ENCODE measurements around the gene SPP2. TPM values are rescaled to one million over a fixed set of nuclear protein-coding genes. Genes with fewer than 3 reads are reported as not detected.

SPP2 gene
- total RNA-seq, 1 donor from 2014 or later = not detected

GRCh38 chr2:234081970-234082822, 31.7 kb downstream of the SPP2 start:
- intact Hi-C loops (cut with DNase I) = no loop called here
- DNase-seq (ENCODE audit: low spot score) = no peak

- DNase-seq (ENCODE audit: low spot score) = no peak
- intact Hi-C loops (cut with DNase I) = no loop called here
Observed at GRCh38 chr2:234083572-234084348, 33.3 kb downstream of the SPP2 start.

GRCh38 chr2:234091432-234091879, 41.0 kb downstream of the SPP2 start:
- intact Hi-C loops (cut with DNase I) = no loop called here

GRCh38 chr2:234091883-234092282, 41.4 kb downstream of the SPP2 start:
- DNase-seq (ENCODE audit: low spot score) = no peak
- intact Hi-C loops (cut with DNase I) = no loop called here

More at GRCh38 chr2:234091432-234091879, 41.0 kb downstream of the SPP2 start:
- no peak for DNase-seq (ENCODE audit: low spot score)

- intact Hi-C loops (cut with DNase I) = no loop called here
- DNase-seq (ENCODE audit: low spot score) = no peak
Observed at GRCh38 chr2:234092344-234092743, 41.8 kb downstream of the SPP2 start.

- intact Hi-C loops (cut with DNase I) = no loop called here
- DNase-seq (ENCODE audit: low spot score) = no peak
Observed at GRCh38 chr2:234095301-234095700, 44.8 kb downstream of the SPP2 start.

GRCh38 chr2:234096164-234096563, 45.7 kb downstream of the SPP2 start:
- no peak for DNase-seq (ENCODE audit: low spot score)
- intact Hi-C loops (cut with DNase I) = no loop called here

GRCh38 chr2:234098681-234099080, 48.2 kb downstream of the SPP2 start:
- intact Hi-C loops (cut with DNase I) = no loop called here
- DNase-seq (ENCODE audit: low spot score) = no peak

GRCh38 chr2:234099266-234099665, 48.8 kb downstream of the SPP2 start:
- intact Hi-C loops (cut with DNase I) = no loop called here
- no peak for DNase-seq (ENCODE audit: low spot score)

GRCh38 chr2:234100686-234101085, 50.2 kb downstream of the SPP2 start:
- no peak for DNase-seq (ENCODE audit: low spot score)
- intact Hi-C loops (cut with DNase I) = no loop called here

- intact Hi-C loops (cut with DNase I) = no loop called here
- DNase-seq (ENCODE audit: low spot score) = no peak
Observed at GRCh38 chr2:234102112-234102511, 51.6 kb downstream of the SPP2 start.

- no peak for DNase-seq (ENCODE audit: low spot score)
- intact Hi-C loops (cut with DNase I) = no loop called here
Observed at GRCh38 chr2:234107861-234108260, 57.4 kb downstream of the SPP2 start.

- no peak for DNase-seq (ENCODE audit: low spot score)
- intact Hi-C loops (cut with DNase I) = no loop called here
Observed at GRCh38 chr2:234109321-234109720, 58.8 kb downstream of the SPP2 start.

- DNase-seq (ENCODE audit: low spot score) = no peak
- intact Hi-C loops (cut with DNase I) = no loop called here
Observed at GRCh38 chr2:234110219-234110618, 59.7 kb downstream of the SPP2 start.

GRCh38 chr2:234111523-234111922, 61.0 kb downstream of the SPP2 start:
- intact Hi-C loops (cut with DNase I) = no loop called here
- DNase-seq (ENCODE audit: low spot score) = no peak

- no peak for DNase-seq (ENCODE audit: low spot score)
- intact Hi-C loops (cut with DNase I) = no loop called here
Observed at GRCh38 chr2:234116010-234116409, 65.5 kb downstream of the SPP2 start.

- intact Hi-C loops (cut with DNase I) = no loop called here
Observed at GRCh38 chr2:234121999-234122398, 71.5 kb downstream of the SPP2 start.

GRCh38 chr2:234125451-234126145, 75.1 kb downstream of the SPP2 start:
- DNase-seq (ENCODE audit: low spot score) = no peak
- intact Hi-C loops (cut with DNase I) = no loop called here

More at GRCh38 chr2:234121999-234122398, 71.5 kb downstream of the SPP2 start:
- no peak for DNase-seq (ENCODE audit: low spot score)

GRCh38 chr2:234126146-234126470, 75.6 kb downstream of the SPP2 start:
- no peak for DNase-seq (ENCODE audit: low spot score)
- intact Hi-C loops (cut with DNase I) = no loop called here

All from cardiac septum (tissue), 1 donor.